NCI-H2171 (cell line): Measurements from ENCODE around the gene SLC18A2.
"Not testable (repeated sequence)": the region's sequence is repeated elsewhere in the genome, so short reads cannot be mapped to it uniquely, and the experiment has no call there.

ENCODE experiments used
- DNase-seq: peaks from one replicate; lab custom pipeline; 2025; lab: John Stamatoyannopoulos, UW

Gene SLC18A2

GRCh38 chr10:117262903-117263293 is 22.0 kb downstream of the SLC18A2 start:
- DNase-seq: no peak

GRCh38 chr10:117264782-117265181 is 23.9 kb downstream of the SLC18A2 start:
- DNase-seq: peak; percentile 11

GRCh38 chr10:117266400-117266799 is 25.5 kb downstream of the SLC18A2 start:
- no peak for DNase-seq

- no peak for DNase-seq
Measured at GRCh38 chr10:117266812-117267211, 25.9 kb downstream of the SLC18A2 start.

GRCh38 chr10:117268258-117268657 is 27.3 kb downstream of the SLC18A2 start:
- DNase-seq: no peak

GRCh38 chr10:117268907-117269306 is 28.0 kb downstream of the SLC18A2 start:
- no peak for DNase-seq

GRCh38 chr10:117271427-117271826 is 30.5 kb downstream of the SLC18A2 start:
- no peak for DNase-seq

GRCh38 chr10:117272195-117273076 is 31.5 kb downstream of the SLC18A2 start:
- DNase-seq: no peak

- DNase-seq: no peak
Measured at GRCh38 chr10:117273980-117274379, 33.1 kb downstream of the SLC18A2 start.

GRCh38 chr10:117274509-117274908 is 33.6 kb downstream of the SLC18A2 start:
- DNase-seq: no peak

GRCh38 chr10:117275121-117275520 is 34.2 kb downstream of the SLC18A2 start:
- no peak for DNase-seq

- DNase-seq: no peak
Measured at GRCh38 chr10:117277675-117278074, 36.8 kb downstream of the SLC18A2 start.

- DNase-seq: no peak
Measured at GRCh38 chr10:117284716-117285494, 44.0 kb downstream of the SLC18A2 start.

- not testable (repeated sequence) for DNase-seq
Measured at GRCh38 chr10:117290872-117291271, 50.0 kb downstream of the SLC18A2 start.

GRCh38 chr10:117294039-117294645 is 53.2 kb downstream of the SLC18A2 start:
- no peak for DNase-seq

GRCh38 chr10:117294735-117295134 is 53.8 kb downstream of the SLC18A2 start:
- DNase-seq: no peak

- no peak for DNase-seq
Measured at GRCh38 chr10:117298219-117298618, 57.3 kb downstream of the SLC18A2 start.

GRCh38 chr10:117299435-117299834 is 58.5 kb downstream of the SLC18A2 start:
- DNase-seq: no peak

GRCh38 chr10:117300671-117301070 is 59.8 kb downstream of the SLC18A2 start:
- DNase-seq: no peak

- not testable (repeated sequence) for DNase-seq
Measured at GRCh38 chr10:117303451-117303850, 62.5 kb downstream of the SLC18A2 start.

GRCh38 chr10:117306674-117307073 is 65.8 kb downstream of the SLC18A2 start:
- no peak for DNase-seq

- DNase-seq: no peak
Measured at GRCh38 chr10:117311261-117311660, 70.3 kb downstream of the SLC18A2 start.

GRCh38 chr10:117312430-117312829 is 71.5 kb downstream of the SLC18A2 start:
- DNase-seq: no peak
